A549 (cell line): ENCODE results near the gene CMIP.

Source experiments
- BHLHE40 ChIP-seq: IDR thresholded peaks from 2 replicates; pipeline ENCODE4 v1.6.1; 2012; ENCODE audit warnings: low read depth, low read length, inconsistent platforms
- EP300 ChIP-seq, 2 experiments: fragments of >200 bp; sonication (Bioruptor Twin); formaldehyde crosslinking; IDR thresholded peaks; 2 replicates in 1 of 2; 3 replicates in 1 of 2; pipeline ENCODE4 v1.6.1; 2016 to 2017
- ESRRA ChIP-seq: fragments of 150-350 bp; IDR thresholded peaks from 2 replicates; pipeline ENCODE4 v1.6.1; 2014; ENCODE audit warnings: mild to moderate bottlenecking, low read length, borderline replicate concordance
- MYC ChIP-seq: IDR thresholded peaks from 2 replicates; pipeline ENCODE4 v1.6.1; 2012; ENCODE audit warnings: mild to moderate bottlenecking, inconsistent platforms, low read length, improper control_type of control experiment, borderline replicate concordance
- POLR2A ChIP-seq: IDR thresholded peaks from 2 replicates; pipeline ENCODE4 v1.6.1; 2012; ENCODE audit warnings: mild to moderate bottlenecking, low read length
- RCOR1 ChIP-seq: fragments of 150-350 bp; IDR thresholded peaks from 2 replicates; pipeline ENCODE4 v1.6.1; 2014; ENCODE audit warnings: antibody characterized with exemption, low read length, low read depth
- ZSCAN20 ChIP-seq: fragments of 250-450 bp; sonication (Bioruptor Pico); IDR thresholded peaks from 2 replicates; pipeline ENCODE4 v1.8.0; 2022; ENCODE audit warnings: mild to moderate bottlenecking, moderate library complexity
- TF ChIP-seq, protein P1 (sequence below): fragments of >200 bp; sonication (Bioruptor Twin); formaldehyde crosslinking; IDR thresholded peaks from 3 replicates; pipeline ENCODE4 v1.5.1; 2016

DNA sequence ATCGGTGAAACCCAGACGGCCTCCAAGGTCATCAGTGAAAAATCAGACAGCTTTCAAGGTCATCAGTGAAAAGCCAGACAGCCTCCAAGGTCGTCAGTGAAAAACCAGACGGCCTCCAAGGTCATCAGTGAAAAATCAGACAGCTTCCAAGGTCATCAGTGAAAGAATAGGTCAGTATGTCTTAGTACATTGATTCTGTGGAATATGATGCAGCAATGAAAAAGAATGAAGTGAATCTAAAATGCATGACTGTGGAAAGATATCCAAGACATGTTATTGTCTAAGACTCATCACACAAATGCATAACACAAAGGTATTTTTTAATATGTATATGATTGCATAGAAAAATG, 72.5 kb downstream of the CMIP start:
- TF ChIP-seq, protein P1, sequence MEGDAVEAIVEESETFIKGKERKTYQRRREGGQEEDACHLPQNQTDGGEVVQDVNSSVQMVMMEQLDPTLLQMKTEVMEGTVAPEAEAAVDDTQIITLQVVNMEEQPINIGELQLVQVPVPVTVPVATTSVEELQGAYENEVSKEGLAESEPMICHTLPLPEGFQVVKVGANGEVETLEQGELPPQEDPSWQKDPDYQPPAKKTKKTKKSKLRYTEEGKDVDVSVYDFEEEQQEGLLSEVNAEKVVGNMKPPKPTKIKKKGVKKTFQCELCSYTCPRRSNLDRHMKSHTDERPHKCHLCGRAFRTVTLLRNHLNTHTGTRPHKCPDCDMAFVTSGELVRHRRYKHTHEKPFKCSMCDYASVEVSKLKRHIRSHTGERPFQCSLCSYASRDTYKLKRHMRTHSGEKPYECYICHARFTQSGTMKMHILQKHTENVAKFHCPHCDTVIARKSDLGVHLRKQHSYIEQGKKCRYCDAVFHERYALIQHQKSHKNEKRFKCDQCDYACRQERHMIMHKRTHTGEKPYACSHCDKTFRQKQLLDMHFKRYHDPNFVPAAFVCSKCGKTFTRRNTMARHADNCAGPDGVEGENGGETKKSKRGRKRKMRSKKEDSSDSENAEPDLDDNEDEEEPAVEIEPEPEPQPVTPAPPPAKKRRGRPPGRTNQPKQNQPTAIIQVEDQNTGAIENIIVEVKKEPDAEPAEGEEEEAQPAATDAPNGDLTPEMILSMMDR, result no peak
- no peak for TF ChIP-seq BHLHE40
- TF ChIP-seq EP300 (IDR thresholded peaks at IDR 0.05), result no peak
- no peak for TF ChIP-seq ZSCAN20 (CRISPR knock-in tag)
- TF ChIP-seq POLR2A, result no peak
- peak; percentile 89 for TF ChIP-seq ESRRA
- TF ChIP-seq RCOR1, result no peak
- no peak for TF ChIP-seq MYC
